ENCODE data around the gene ACOT11.
"Not testable (repeated sequence)": the region's sequence is repeated elsewhere in the genome, so short reads cannot be mapped to it uniquely, and the experiment has no call there.

The ACOT11 gene

GRCh38 chr1:54610601-54611580 is 62.9 kb downstream of the ACOT11 start:
- DNase-seq, result no peak

GRCh38 chr1:54611621-54612020 is 63.6 kb downstream of the ACOT11 start:
- DNase-seq, result no peak

- peak; percentile 17 to 40 (median 35) for DNase-seq
Observed at GRCh38 chr1:54614024-54614423, 66.0 kb downstream of the ACOT11 start.

- DNase-seq, result no peak
Observed at GRCh38 chr1:54614563-54614962, 66.5 kb downstream of the ACOT11 start.

GRCh38 chr1:54615531-54616279 is 67.7 kb downstream of the ACOT11 start:
- peak; percentile 67 to 80 (median 69) for DNase-seq

GRCh38 chr1:54619749-54620148 is 71.7 kb downstream of the ACOT11 start:
- DNase-seq, result no peak

- no peak for DNase-seq
Observed at GRCh38 chr1:54623216-54624007, 75.4 kb downstream of the ACOT11 start, which contains the start of gene FAM151A. Gene FAM151A, minus strand, starts transcription at chr1:54623525. Its CDS starts 130 bp downstream, at chr1:54623395.

- no peak for DNase-seq
Observed at GRCh38 chr1:54624466-54625464, 76.7 kb downstream of the ACOT11 start.

GRCh38 chr1:54627196-54627595 is 79.2 kb downstream of the ACOT11 start:
- DNase-seq, result no peak

GRCh38 chr1:54635804-54636203 is 87.8 kb downstream of the ACOT11 start:
- not testable (repeated sequence) for DNase-seq

- DNase-seq, result not testable (repeated sequence)
Observed at GRCh38 chr1:54636461-54637446, 88.7 kb downstream of the ACOT11 start.

GRCh38 chr1:54640361-54640760 is 92.3 kb downstream of the ACOT11 start:
- no peak for DNase-seq

GRCh38 chr1:54640863-54641836 is 93.1 kb downstream of the ACOT11 start, which contains the start of gene MROH7:
Gene MROH7, plus strand, starts transcription at chr1:54641786. Its CDS starts 11,141 bp downstream, at chr1:54652927.
- DNase-seq, result no peak

- no peak for DNase-seq
Observed at GRCh38 chr1:54643736-54644135, 95.7 kb downstream of the ACOT11 start.

GRCh38 chr1:54645806-54646676 is 98.0 kb downstream of the ACOT11 start:
- no peak for DNase-seq

GRCh38 chr1:54649130-54649898 is 101.3 kb downstream of the ACOT11 start:
- no peak for DNase-seq

- DNase-seq, result no peak
Observed at GRCh38 chr1:54649921-54650320, 101.9 kb downstream of the ACOT11 start.

All from suppressor macrophage treated with lipopolysaccharide for 1 hour (primary cell).